Tibial nerve (tissue), 4 donors: ENCODE measurements around the gene SLC30A2. TPM values are rescaled to one million over a fixed set of nuclear protein-coding genes. Genes with fewer than 3 reads are reported as not detected.
A peak's percentile ranks its signal among the peaks of the same experiment; 100 is the strongest.

Experiments used
- DNase-seq, 2 donors: peaks; one replicate each; pipeline ENCODE4 v3.0.0-alpha.2; 2019; ENCODE audit warnings: low spot score in 2 of 2
- H3K27ac ChIP-seq, 4 donors: fragments of 200-600 bp; sonication (generic) in 3 of 4; one replicate each; pipeline ENCODE4 v1.5.1; 2017 to 2019; ENCODE audit warnings: mild to moderate bottlenecking in 1 of 4
- H3K27me3 ChIP-seq, 2 donors: fragments of 200-600 bp; sonication (generic) in 1 of 2; one replicate each; pipeline versions ENCODE4 v1.5.1 to v1.6.0; 2017 to 2019
- H3K36me3 ChIP-seq, 3 donors: fragments of 200-600 bp; sonication (generic); one replicate each; pipeline ENCODE4 v1.5.1; 2018 to 2019
- H3K4me1 ChIP-seq, 4 donors: fragments of 200-600 bp; sonication (generic) in 3 of 4; one replicate each; pipeline ENCODE4 v1.5.1; 2017 to 2019
- H3K4me3 ChIP-seq, 4 donors: fragments of 200-600 bp; sonication (generic) in 3 of 4; one replicate each; pipeline ENCODE4 v1.5.1; 2017 to 2019; ENCODE audit warnings: mild to moderate bottlenecking in 1 of 4, moderate library complexity in 1 of 4
- H3K9me3 ChIP-seq, 4 donors: fragments of 200-600 bp; sonication (generic) in 3 of 4; one replicate each; pipeline ENCODE4 v1.5.1; 2017 to 2019
- EP300 ChIP-seq, 2 donors: sonication (generic); formaldehyde crosslinking; IDR thresholded peaks; one replicate each; pipeline ENCODE4 v1.6.1; 2017; ENCODE audit warnings: antibody characterized with exemption in 2 of 2, mild to moderate bottlenecking in 1 of 2
- POLR2A ChIP-seq, 2 donors: fragments of 450-650 bp; IDR thresholded peaks; one replicate each; pipeline ENCODE4 v1.6.1; 2017; ENCODE audit warnings: antibody characterized with exemption in 2 of 2, mild to moderate bottlenecking in 2 of 2, moderate library complexity in 2 of 2
- WGBS, 2 donors: methylation state at CpG; one replicate each; pipeline ENCODE4 v1.1.5; 2018; 5-methylcytosine and 5-hydroxymethylcytosine counted together
- total RNA-seq, 4 donors: library from RNA; depleted of rRNA; stranded (reverse); fragments of >200 nt; gene quantifications; one replicate each; pipeline ENCODE4 v1.1.0, GENCODE V29; 2016
- TF ChIP-seq, protein P1 (sequence below), 5 experiments: fragments of 200-600 bp in 3 of 5; fragments of 450-650 bp in 2 of 5; sonication (generic) in 3 of 5; IDR thresholded peaks; one replicate each; pipeline ENCODE4 v1.5.1; 2016 to 2019; ENCODE audit warnings: antibody characterized with exemption in 5 of 5, mild to moderate bottlenecking in 3 of 5, moderate library complexity in 2 of 5

SLC30A2 gene
- total RNA-seq, 4 donors from 2014 or later = not detected

DNA sequence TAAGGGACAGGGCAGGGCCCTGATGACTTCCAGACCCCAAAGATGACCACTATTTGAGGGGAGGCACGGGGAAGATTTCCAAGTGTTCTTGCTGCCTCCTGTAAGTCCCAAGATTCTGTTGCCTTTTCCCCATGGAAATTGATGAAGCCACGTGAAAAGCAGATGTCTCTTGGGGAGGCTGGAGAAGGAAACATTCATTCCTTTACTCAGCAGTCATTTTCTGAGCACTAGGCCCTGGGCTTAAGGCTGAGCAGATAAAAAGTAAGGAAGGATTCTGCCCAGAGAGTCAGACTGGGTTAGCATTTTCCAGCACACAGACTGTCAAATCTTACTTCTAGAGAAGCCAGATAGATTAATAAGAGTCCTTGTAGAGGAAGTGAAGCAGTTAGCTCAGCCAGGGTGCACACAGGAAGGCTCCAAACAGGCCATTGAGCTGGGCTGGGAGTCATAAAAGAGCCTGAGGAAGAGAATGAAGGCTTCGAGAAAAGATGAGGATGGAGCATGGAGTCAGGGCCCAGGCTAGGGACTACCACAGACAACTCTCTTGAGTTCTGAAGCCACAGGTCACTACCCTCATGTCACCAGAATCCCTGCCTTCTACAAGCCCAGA is 14.2 kb downstream of the SLC30A2 start:
- DNase-seq = no peak
- 43 to 66% methylated on average over 3 of the region's 3 CpGs for WGBS, 2 donors

DNA sequence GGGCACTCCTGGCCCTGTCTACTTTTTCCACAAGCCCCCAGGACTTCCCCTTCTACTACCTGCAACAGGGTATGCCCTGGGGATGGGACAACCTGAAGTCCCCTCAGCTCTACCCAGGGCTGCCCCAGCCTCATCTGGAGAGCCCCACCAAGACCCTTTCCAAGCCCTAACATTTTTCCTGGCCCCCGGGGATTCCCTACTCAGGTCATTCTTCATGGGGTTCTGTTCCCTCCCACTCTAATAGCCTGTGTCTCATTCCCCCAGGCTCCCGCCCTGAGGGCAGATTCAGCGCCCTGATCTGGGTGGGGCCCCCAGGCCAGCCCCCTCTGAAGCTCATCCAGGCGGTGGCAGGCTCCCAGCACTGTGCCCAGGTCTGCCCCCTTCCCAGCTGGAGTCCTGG is 14.7 kb downstream of the SLC30A2 start:
- TF ChIP-seq POLR2A (IDR thresholded peaks at IDR 0.05) = no peak
- TF ChIP-seq EP300 (IDR thresholded peaks at IDR 0.05) = no peak
- TF ChIP-seq, protein P1, sequence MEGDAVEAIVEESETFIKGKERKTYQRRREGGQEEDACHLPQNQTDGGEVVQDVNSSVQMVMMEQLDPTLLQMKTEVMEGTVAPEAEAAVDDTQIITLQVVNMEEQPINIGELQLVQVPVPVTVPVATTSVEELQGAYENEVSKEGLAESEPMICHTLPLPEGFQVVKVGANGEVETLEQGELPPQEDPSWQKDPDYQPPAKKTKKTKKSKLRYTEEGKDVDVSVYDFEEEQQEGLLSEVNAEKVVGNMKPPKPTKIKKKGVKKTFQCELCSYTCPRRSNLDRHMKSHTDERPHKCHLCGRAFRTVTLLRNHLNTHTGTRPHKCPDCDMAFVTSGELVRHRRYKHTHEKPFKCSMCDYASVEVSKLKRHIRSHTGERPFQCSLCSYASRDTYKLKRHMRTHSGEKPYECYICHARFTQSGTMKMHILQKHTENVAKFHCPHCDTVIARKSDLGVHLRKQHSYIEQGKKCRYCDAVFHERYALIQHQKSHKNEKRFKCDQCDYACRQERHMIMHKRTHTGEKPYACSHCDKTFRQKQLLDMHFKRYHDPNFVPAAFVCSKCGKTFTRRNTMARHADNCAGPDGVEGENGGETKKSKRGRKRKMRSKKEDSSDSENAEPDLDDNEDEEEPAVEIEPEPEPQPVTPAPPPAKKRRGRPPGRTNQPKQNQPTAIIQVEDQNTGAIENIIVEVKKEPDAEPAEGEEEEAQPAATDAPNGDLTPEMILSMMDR (IDR thresholded peaks at IDR 0.05) = no peak
- Histone ChIP-seq H3K9me3 (no peaks in the 10 kb centered on the region), H3K27ac (peak overlapping the region in 1 of 4 donors; percentile 42), H3K4me1 (peaks cover 0 to 45% (median 11%) of the 10 kb centered on the region in 4 donors), H3K36me3 (no peaks in the 10 kb centered on the region), H3K27me3 (no peaks in the 10 kb centered on the region), H3K4me3 (no peak overlapping the region)
- DNase-seq = no peak
- WGBS, 2 donors = 52 to 64% methylated on average over 4 of the region's 4 CpGs

More for the DNA sequence above, 14.2 kb downstream of the SLC30A2 start:
- peaks cover 0 to 45% (median 15%) of the 10 kb centered on the region in 4 donors for H3K4me1 ChIP-seq
- H3K9me3 ChIP-seq = no peaks in the 10 kb centered on the region
- H3K4me3 ChIP-seq = no peak overlapping the region
- TF ChIP-seq POLR2A (IDR thresholded peaks at IDR 0.05) = no peak
- TF ChIP-seq EP300 (IDR thresholded peaks at IDR 0.05) = no peak
- TF ChIP-seq, protein P1 (IDR thresholded peaks at IDR 0.05) = no peak
- H3K27ac ChIP-seq = peak overlapping the region in 1 of 4 donors; percentile 42
- no peaks in the 10 kb centered on the region for H3K36me3 ChIP-seq
- no peaks in the 10 kb centered on the region for H3K27me3 ChIP-seq

DNA sequence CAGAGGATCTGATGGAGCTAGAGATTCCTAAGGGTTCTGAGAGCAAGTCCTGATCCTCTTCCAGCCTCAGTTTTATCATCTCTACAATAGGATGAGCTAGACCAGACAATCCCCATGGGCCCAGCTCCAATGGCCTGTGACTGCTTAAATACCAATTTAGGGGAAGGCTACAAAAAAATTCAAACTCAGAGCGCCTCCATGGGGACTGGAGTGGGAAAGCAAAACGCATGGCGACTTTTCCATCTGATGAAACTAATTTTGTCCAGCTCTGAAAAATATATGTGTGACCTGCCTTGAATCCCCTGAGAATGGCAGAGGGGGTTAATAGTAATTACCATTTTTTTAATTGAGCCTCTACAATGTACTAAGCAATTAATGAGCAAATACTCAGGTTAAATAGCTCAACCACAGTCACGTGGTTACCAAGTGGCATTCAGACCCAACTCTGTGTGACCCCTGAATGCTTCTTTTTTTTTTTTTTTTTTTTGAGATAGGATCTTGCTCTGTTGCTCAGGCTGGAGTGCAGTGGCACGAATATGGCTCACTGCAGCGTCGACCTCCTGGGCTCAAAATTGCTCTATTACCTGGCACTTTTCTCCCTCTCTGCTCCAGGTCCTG is 15.9 kb downstream of the SLC30A2 start:
- TF ChIP-seq, protein P1 (IDR thresholded peaks at IDR 0.05) = no peak
- no peak for TF ChIP-seq EP300 (IDR thresholded peaks at IDR 0.05)
- no peak for TF ChIP-seq POLR2A (IDR thresholded peaks at IDR 0.05)
- WGBS, 2 donors = 83% methylated on average over 7 of the region's 7 CpGs
- no peaks in the 10 kb centered on the region for H3K36me3 ChIP-seq

DNA sequence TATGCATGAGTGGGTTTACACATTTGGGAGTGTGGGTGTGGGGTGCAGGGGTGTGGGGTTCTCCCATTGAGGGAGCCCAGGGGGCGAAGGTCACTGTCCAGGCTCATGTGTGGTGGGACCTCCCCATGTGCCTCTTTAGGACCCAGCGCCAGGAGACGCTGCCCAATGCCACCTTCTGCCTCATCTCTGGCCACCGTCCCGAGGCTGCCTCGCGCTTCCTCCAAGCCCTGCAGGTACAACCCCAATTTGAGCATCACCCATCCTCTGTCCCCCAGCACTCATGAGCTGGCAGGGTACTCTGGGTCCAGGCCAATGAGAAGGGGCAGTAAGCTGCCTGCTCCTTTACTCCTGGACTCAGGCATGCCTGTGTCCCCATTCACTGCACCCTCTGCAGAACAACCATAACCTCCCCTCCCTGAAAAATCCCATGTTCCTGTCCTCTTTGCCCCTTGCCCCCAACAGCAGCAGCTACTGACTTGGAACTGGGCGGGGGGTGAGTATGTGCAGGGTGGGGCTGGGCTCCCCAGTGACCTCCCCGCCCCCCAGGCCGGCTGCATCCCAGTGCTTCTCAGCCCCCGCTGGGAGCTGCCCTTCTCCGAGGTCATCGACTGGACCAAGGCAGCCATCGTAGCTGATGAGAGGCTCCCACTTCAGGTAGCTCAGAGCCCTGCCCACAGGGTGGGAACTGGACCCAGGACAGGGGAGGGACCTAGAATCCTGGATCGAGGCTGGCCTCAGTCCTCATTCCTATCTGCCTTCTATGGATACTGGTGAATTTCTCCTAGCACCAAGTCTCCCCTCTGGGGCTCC is 16.7 kb downstream of the SLC30A2 start:
- H3K27ac ChIP-seq = peak overlapping the region in 2 of 4 donors; percentile 74 to 75
- no peak for DNase-seq
- WGBS, 2 donors = 64 to 69% methylated on average over 15 of the region's 15 CpGs
- H3K9me3 ChIP-seq = no peaks in the 10 kb centered on the region
- peaks cover 0 to 48% (median 3%) of the 10 kb centered on the region in 4 donors for H3K4me1 ChIP-seq
- H3K27me3 ChIP-seq = no peaks in the 10 kb centered on the region
- no peak overlapping the region for H3K4me3 ChIP-seq
- TF ChIP-seq, protein P1 (IDR thresholded peaks at IDR 0.05) = no peak
- TF ChIP-seq EP300 (IDR thresholded peaks at IDR 0.05) (no peak), POLR2A (IDR thresholded peaks at IDR 0.05) (no peak)
- H3K36me3 ChIP-seq = no peaks in the 10 kb centered on the region

More for the DNA sequence above, 15.9 kb downstream of the SLC30A2 start:
- Histone ChIP-seq H3K27me3 (no peaks in the 10 kb centered on the region), H3K4me1 (peaks cover 0 to 49% (median 8%) of the 10 kb centered on the region in 4 donors), H3K9me3 (no peaks in the 10 kb centered on the region), H3K4me3 (no peak overlapping the region), H3K27ac (peak overlapping the region in 2 of 4 donors; percentile 74 to 75)
- DNase-seq = no peak
